Dendritic cell treated with granulocyte-macrophage colony-stimulating factor and Interleukin-4, amounts not matched to agents 40 ng/mL and 50 ng/mL, for 4 days (primary cell): ENCODE data around the gene TP63.
"Not testable (repeated sequence)": the region's sequence is repeated elsewhere in the genome, so short reads cannot be mapped to it uniquely, and the experiment has no call there.

Experiments
- H3K27ac Mint-ChIP-seq: one replicate; pipeline ENCODE4 v1.8.0; 2022; ENCODE audit warnings: mild to moderate bottlenecking, mixed read lengths
- H3K27me3 Mint-ChIP-seq: one replicate; pipeline ENCODE4 v1.8.0; 2022; ENCODE audit warnings: mild to moderate bottlenecking, mixed read lengths
- H3K36me3 Mint-ChIP-seq: one replicate; pipeline ENCODE4 v1.8.0; 2022; ENCODE audit warnings: low read depth, mixed read lengths
- H3K4me1 Mint-ChIP-seq: one replicate; pipeline ENCODE4 v1.8.0; 2022; ENCODE audit warnings: low read depth, mixed read lengths
- H3K4me3 Mint-ChIP-seq: one replicate; pipeline ENCODE4 v1.8.0; 2022; ENCODE audit warnings: mild to moderate bottlenecking, moderate library complexity, mixed read lengths
- H3K9me3 Mint-ChIP-seq: one replicate; pipeline ENCODE4 v1.8.0; 2022; ENCODE audit warnings: mixed read lengths
- intact Hi-C: fragments of 100-400 bp; cut with micrococcal nuclease; formaldehyde crosslinking; loops from one replicate; pipeline ENCODE4 v1.15.0; 2022

The TP63 gene

GRCh38 chr3:189737071-189737470, 105.9 kb downstream of the TP63 start:
- Mint-ChIP-seq H3K9me3 (no peaks in the 10 kb centered on the region), H3K27ac (no peak overlapping the region), H3K4me1 (no peaks in the 10 kb centered on the region), H3K4me3 (no peak overlapping the region), H3K36me3 (no peaks in the 10 kb centered on the region), H3K27me3 (no peaks in the 10 kb centered on the region)
- intact Hi-C loops: no loop called here

GRCh38 chr3:189737619-189738018, 106.4 kb downstream of the TP63 start:
- intact Hi-C loops: no loop called here
- no peaks in the 10 kb centered on the region for H3K4me1 Mint-ChIP-seq
- no peaks in the 10 kb centered on the region for H3K36me3 Mint-ChIP-seq
- H3K4me3 Mint-ChIP-seq: no peak overlapping the region
- no peaks in the 10 kb centered on the region for H3K27me3 Mint-ChIP-seq
- no peaks in the 10 kb centered on the region for H3K9me3 Mint-ChIP-seq
- H3K27ac Mint-ChIP-seq: no peak overlapping the region

GRCh38 chr3:189739378-189739777, 108.2 kb downstream of the TP63 start:
- Mint-ChIP-seq H3K4me3 (no peak overlapping the region), H3K4me1 (no peaks in the 10 kb centered on the region), H3K27me3 (no peaks in the 10 kb centered on the region), H3K36me3 (no peaks in the 10 kb centered on the region), H3K9me3 (peaks cover 9% of the 10 kb centered on the region), H3K27ac (no peak overlapping the region)
- intact Hi-C loops: no loop called here

- Mint-ChIP-seq H3K27me3 (no peaks in the 10 kb centered on the region), H3K4me1 (no peaks in the 10 kb centered on the region), H3K4me3 (no peak overlapping the region), H3K36me3 (no peaks in the 10 kb centered on the region), H3K9me3 (peaks cover 17% of the 10 kb centered on the region), H3K27ac (no peak overlapping the region)
- intact Hi-C loops: no loop called here
Observed at GRCh38 chr3:189740156-189740555, 109.0 kb downstream of the TP63 start.

- Mint-ChIP-seq H3K9me3 (peaks cover 17% of the 10 kb centered on the region), H3K36me3 (no peaks in the 10 kb centered on the region), H3K4me1 (no peaks in the 10 kb centered on the region), H3K27me3 (no peaks in the 10 kb centered on the region), H3K4me3 (no peak overlapping the region), H3K27ac (no peak overlapping the region)
- intact Hi-C loops: no loop called here
Observed at GRCh38 chr3:189744235-189744634, 113.0 kb downstream of the TP63 start.

GRCh38 chr3:189745622-189746021, 114.4 kb downstream of the TP63 start:
- no peaks in the 10 kb centered on the region for H3K4me1 Mint-ChIP-seq
- no peaks in the 10 kb centered on the region for H3K27me3 Mint-ChIP-seq
- H3K36me3 Mint-ChIP-seq: no peaks in the 10 kb centered on the region
- peaks cover 17% of the 10 kb centered on the region for H3K9me3 Mint-ChIP-seq
- no peak overlapping the region for H3K27ac Mint-ChIP-seq
- H3K4me3 Mint-ChIP-seq: no peak overlapping the region
- intact Hi-C loops: no loop called here

- H3K36me3 Mint-ChIP-seq: no peaks in the 10 kb centered on the region
- intact Hi-C loops: no loop called here
- no peaks in the 10 kb centered on the region for H3K4me1 Mint-ChIP-seq
- peaks cover 17% of the 10 kb centered on the region for H3K9me3 Mint-ChIP-seq
- no peak overlapping the region for H3K4me3 Mint-ChIP-seq
- H3K27me3 Mint-ChIP-seq: no peaks in the 10 kb centered on the region
- H3K27ac Mint-ChIP-seq: no peak overlapping the region
Observed at GRCh38 chr3:189748046-189748445, 116.9 kb downstream of the TP63 start.

GRCh38 chr3:189750972-189751371, 119.8 kb downstream of the TP63 start:
- H3K4me1 Mint-ChIP-seq, H3K4me3 Mint-ChIP-seq, H3K27me3 Mint-ChIP-seq, H3K9me3 Mint-ChIP-seq, H3K27ac Mint-ChIP-seq, intact Hi-C loops, H3K36me3 Mint-ChIP-seq: not testable (repeated sequence)

- intact Hi-C loops: no loop called here
- no peaks in the 10 kb centered on the region for H3K4me1 Mint-ChIP-seq
- H3K36me3 Mint-ChIP-seq: no peaks in the 10 kb centered on the region
- H3K27ac Mint-ChIP-seq: no peak overlapping the region
- H3K4me3 Mint-ChIP-seq: no peak overlapping the region
- no peaks in the 10 kb centered on the region for H3K9me3 Mint-ChIP-seq
- no peaks in the 10 kb centered on the region for H3K27me3 Mint-ChIP-seq
Observed at GRCh38 chr3:189754356-189754755, 123.2 kb downstream of the TP63 start.

- intact Hi-C loops: no loop called here
- H3K9me3 Mint-ChIP-seq: no peaks in the 10 kb centered on the region
- H3K36me3 Mint-ChIP-seq: no peaks in the 10 kb centered on the region
- no peak overlapping the region for H3K27ac Mint-ChIP-seq
- H3K27me3 Mint-ChIP-seq: no peaks in the 10 kb centered on the region
- H3K4me1 Mint-ChIP-seq: no peaks in the 10 kb centered on the region
- H3K4me3 Mint-ChIP-seq: no peak overlapping the region
Observed at GRCh38 chr3:189756582-189757078, 125.4 kb downstream of the TP63 start.

- no peaks in the 10 kb centered on the region for H3K36me3 Mint-ChIP-seq
- H3K27ac Mint-ChIP-seq: no peak overlapping the region
- H3K4me1 Mint-ChIP-seq: no peaks in the 10 kb centered on the region
- H3K27me3 Mint-ChIP-seq: no peaks in the 10 kb centered on the region
- no peak overlapping the region for H3K4me3 Mint-ChIP-seq
- intact Hi-C loops: no loop called here
- H3K9me3 Mint-ChIP-seq: no peaks in the 10 kb centered on the region
Observed at GRCh38 chr3:189758186-189758585, 127.0 kb downstream of the TP63 start.

- Mint-ChIP-seq H3K27ac (no peak overlapping the region), H3K4me3 (no peak overlapping the region), H3K27me3 (no peaks in the 10 kb centered on the region), H3K4me1 (no peaks in the 10 kb centered on the region), H3K9me3 (no peaks in the 10 kb centered on the region), H3K36me3 (no peaks in the 10 kb centered on the region)
- intact Hi-C loops: no loop called here
Observed at GRCh38 chr3:189766416-189766815, 135.2 kb downstream of the TP63 start.

- Mint-ChIP-seq H3K27ac (no peak overlapping the region), H3K36me3 (no peaks in the 10 kb centered on the region), H3K9me3 (no peaks in the 10 kb centered on the region), H3K27me3 (no peaks in the 10 kb centered on the region), H3K4me3 (no peak overlapping the region), H3K4me1 (no peaks in the 10 kb centered on the region)
- intact Hi-C loops: no loop called here
Observed at GRCh38 chr3:189771842-189772450, 140.8 kb downstream of the TP63 start.

GRCh38 chr3:189772584-189772983, 141.4 kb downstream of the TP63 start:
- no peaks in the 10 kb centered on the region for H3K27me3 Mint-ChIP-seq
- no peak overlapping the region for H3K4me3 Mint-ChIP-seq
- intact Hi-C loops: no loop called here
- no peaks in the 10 kb centered on the region for H3K36me3 Mint-ChIP-seq
- no peaks in the 10 kb centered on the region for H3K9me3 Mint-ChIP-seq
- H3K27ac Mint-ChIP-seq: no peak overlapping the region
- H3K4me1 Mint-ChIP-seq: peaks cover 4% of the 10 kb centered on the region

GRCh38 chr3:189773056-189773455, 141.9 kb downstream of the TP63 start:
- Mint-ChIP-seq H3K9me3 (no peaks in the 10 kb centered on the region), H3K36me3 (no peaks in the 10 kb centered on the region), H3K4me3 (no peak overlapping the region), H3K4me1 (peaks cover 6% of the 10 kb centered on the region), H3K27me3 (no peaks in the 10 kb centered on the region), H3K27ac (no peak overlapping the region)
- intact Hi-C loops: no loop called here
